Skeletal muscle satellite cell (primary cell): ENCODE measurements around the gene MARCOL.

Experiments used
- H3K27me3 ChIP-seq: 2 replicates; pipeline ENCODE4 v1.7.0; 2013; ENCODE audit warnings: low read length; ENCODE audit not compliant: control insufficient read depth, insufficient read depth
- H3K36me3 ChIP-seq: 2 replicates; pipeline ENCODE4 v1.7.0; 2013; ENCODE audit warnings: mild to moderate bottlenecking, control low read depth, low read length; ENCODE audit not compliant: insufficient read depth
- H3K4me1 ChIP-seq: 2 replicates; pipeline ENCODE4 v1.7.0; 2013; ENCODE audit warnings: low read length; ENCODE audit not compliant: control insufficient read depth, insufficient read depth
- H3K4me2 ChIP-seq: 2 replicates; pipeline ENCODE4 v1.7.0; 2013; ENCODE audit warnings: mild to moderate bottlenecking, low read length
- H3K4me3 ChIP-seq: 2 replicates; pipeline ENCODE4 v1.7.0; 2013; ENCODE audit warnings: low read length
- H3K9ac ChIP-seq: 2 replicates; pipeline ENCODE4 v1.7.0; 2013; ENCODE audit warnings: mild to moderate bottlenecking, low read depth, low read length, moderate library complexity
- H3K9me3 ChIP-seq: replicated peaks from 2 replicates; pipeline ENCODE4 v1.7.0; 2013; ENCODE audit warnings: mild to moderate bottlenecking, control low read depth, low read length

Gene MARCOL

GRCh38 chr5:148221508-148221907 lies 16.8 kb upstream of the MARCOL start:
- H3K9me3 ChIP-seq: no peaks in the 10 kb centered on the region
- no peak overlapping the region for H3K4me2 ChIP-seq
- H3K36me3 ChIP-seq: no peaks in the 10 kb centered on the region
- H3K27me3 ChIP-seq: no peaks in the 10 kb centered on the region
- no peak overlapping the region for H3K9ac ChIP-seq
- H3K4me3 ChIP-seq: no peak overlapping the region
- no peaks in the 10 kb centered on the region for H3K4me1 ChIP-seq

GRCh38 chr5:148224117-148224742 lies 14.1 kb upstream of the MARCOL start:
- H3K27me3 ChIP-seq: no peaks in the 10 kb centered on the region

GRCh38 chr5:148228392-148228984 lies 9.8 kb upstream of the MARCOL start:
- no peak overlapping the region for H3K9ac ChIP-seq
- H3K27me3 ChIP-seq: no peaks in the 10 kb centered on the region
- no peaks in the 10 kb centered on the region for H3K36me3 ChIP-seq
- H3K4me2 ChIP-seq: no peak overlapping the region
- no peaks in the 10 kb centered on the region for H3K4me1 ChIP-seq
- H3K9me3 ChIP-seq: no peaks in the 10 kb centered on the region
- H3K4me3 ChIP-seq: no peak overlapping the region

More at GRCh38 chr5:148224117-148224742, 14.1 kb upstream of the MARCOL start:
- Histone ChIP-seq H3K36me3 (no peaks in the 10 kb centered on the region), H3K9ac (no peak overlapping the region), H3K4me2 (no peak overlapping the region), H3K4me1 (no peaks in the 10 kb centered on the region), H3K4me3 (no peak overlapping the region), H3K9me3 (no peaks in the 10 kb centered on the region)

- no peak overlapping the region for H3K9ac ChIP-seq
- H3K4me2 ChIP-seq: no peak overlapping the region
- no peaks in the 10 kb centered on the region for H3K36me3 ChIP-seq
- no peaks in the 10 kb centered on the region for H3K4me1 ChIP-seq
- no peaks in the 10 kb centered on the region for H3K9me3 ChIP-seq
- H3K4me3 ChIP-seq: no peak overlapping the region
- no peaks in the 10 kb centered on the region for H3K27me3 ChIP-seq
These were observed 8.5 kb upstream of the MARCOL start for GRCh38 chr5:148229840-148230239.

GRCh38 chr5:148230240-148230639 lies 8.1 kb upstream of the MARCOL start:
- H3K9ac ChIP-seq: no peak overlapping the region
- no peaks in the 10 kb centered on the region for H3K9me3 ChIP-seq
- H3K4me1 ChIP-seq: no peaks in the 10 kb centered on the region
- no peaks in the 10 kb centered on the region for H3K27me3 ChIP-seq
- no peaks in the 10 kb centered on the region for H3K36me3 ChIP-seq
- H3K4me2 ChIP-seq: no peak overlapping the region
- no peak overlapping the region for H3K4me3 ChIP-seq

- H3K4me1 ChIP-seq: no peaks in the 10 kb centered on the region
- no peak overlapping the region for H3K4me3 ChIP-seq
- H3K36me3 ChIP-seq: no peaks in the 10 kb centered on the region
- H3K27me3 ChIP-seq: peaks cover 8% of the 10 kb centered on the region
- no peak overlapping the region for H3K4me2 ChIP-seq
- no peak overlapping the region for H3K9ac ChIP-seq
- no peaks in the 10 kb centered on the region for H3K9me3 ChIP-seq
These were observed 424 bp upstream of the MARCOL start for GRCh38 chr5:148237785-148238417.

GRCh38 chr5:148248894-148249293 lies 10.6 kb downstream of the MARCOL start:
- Histone ChIP-seq H3K9ac (no peak overlapping the region), H3K4me2 (no peak overlapping the region), H3K4me1 (no peaks in the 10 kb centered on the region), H3K36me3 (no peaks in the 10 kb centered on the region), H3K9me3 (no peaks in the 10 kb centered on the region), H3K4me3 (no peak overlapping the region), H3K27me3 (no peaks in the 10 kb centered on the region)

- Histone ChIP-seq H3K36me3 (no peaks in the 10 kb centered on the region), H3K27me3 (no peaks in the 10 kb centered on the region), H3K4me2 (no peak overlapping the region), H3K9ac (no peak overlapping the region), H3K4me3 (no peak overlapping the region), H3K9me3 (no peaks in the 10 kb centered on the region), H3K4me1 (no peaks in the 10 kb centered on the region)
These were observed 17.1 kb downstream of the MARCOL start for GRCh38 chr5:148255456-148255855.

GRCh38 chr5:148259288-148259687 lies 21.0 kb downstream of the MARCOL start:
- no peaks in the 10 kb centered on the region for H3K27me3 ChIP-seq

GRCh38 chr5:148261221-148261620 lies 22.9 kb downstream of the MARCOL start:
- H3K27me3 ChIP-seq: no peaks in the 10 kb centered on the region
- no peak overlapping the region for H3K9ac ChIP-seq
- no peaks in the 10 kb centered on the region for H3K4me1 ChIP-seq
- no peak overlapping the region for H3K4me2 ChIP-seq
- no peak overlapping the region for H3K4me3 ChIP-seq
- H3K36me3 ChIP-seq: no peaks in the 10 kb centered on the region
- no peaks in the 10 kb centered on the region for H3K9me3 ChIP-seq

More at GRCh38 chr5:148259288-148259687, 21.0 kb downstream of the MARCOL start:
- Histone ChIP-seq H3K9me3 (no peaks in the 10 kb centered on the region), H3K4me1 (no peaks in the 10 kb centered on the region), H3K4me2 (no peak overlapping the region), H3K9ac (no peak overlapping the region), H3K4me3 (no peak overlapping the region), H3K36me3 (no peaks in the 10 kb centered on the region)

GRCh38 chr5:148267962-148268361 lies 29.6 kb downstream of the MARCOL start:
- H3K4me3 ChIP-seq: no peak overlapping the region
- no peak overlapping the region for H3K9ac ChIP-seq
- no peaks in the 10 kb centered on the region for H3K36me3 ChIP-seq

GRCh38 chr5:148268566-148268965 lies 30.2 kb downstream of the MARCOL start, which contains the start of gene SPINK13:
SPINK13 (plus strand) TSS chr5:148268794; CDS start chr5:148270073, 1,279 bp downstream.
- H3K4me1 ChIP-seq: peaks cover 6% of the 10 kb centered on the region
- no peak within 1 kb of the TSS for H3K4me3 ChIP-seq
- H3K4me2 ChIP-seq: no peak within 1 kb of the TSS

More at GRCh38 chr5:148267962-148268361, 29.6 kb downstream of the MARCOL start:
- no peaks in the 10 kb centered on the region for H3K9me3 ChIP-seq
- H3K4me1 ChIP-seq: peaks cover 6% of the 10 kb centered on the region
- no peaks in the 10 kb centered on the region for H3K27me3 ChIP-seq
- no peak overlapping the region for H3K4me2 ChIP-seq

More at GRCh38 chr5:148268566-148268965, 30.2 kb downstream of the MARCOL start, which contains the start of gene SPINK13:
- H3K9ac ChIP-seq: no peak within 1 kb of the TSS
- H3K36me3 ChIP-seq: no peaks in the 10 kb centered on the region
- H3K9me3 ChIP-seq: no peaks in the 10 kb centered on the region
- no peaks in the 10 kb centered on the region for H3K27me3 ChIP-seq
